ENCODE results near the gene NR0B1.

- TF ChIP-seq HES2 (IDR thresholded peaks at IDR 0.05) (no peak), MAX (IDR thresholded peaks at IDR 0.05) (no peak), EP300 (IDR thresholded peaks at IDR 0.05) (no peak)
These were observed 31.6 kb upstream of the NR0B1 start for GRCh38 chrX:30340753-30341152.
